DOHH2 (cell line): ENCODE data around the gene UPF1.

ENCODE experiments used
- H3F3A ChIP-seq: fragments of 200-600 bp; sonication (generic), shearing (Covaris generic); 2 replicates; pipeline ENCODE4 v1.6.0; 2016; ENCODE audit warnings: antibody characterized with exemption, mild to moderate bottlenecking; ENCODE audit not compliant: control insufficient read depth, insufficient read depth
- H3K27ac ChIP-seq: fragments of 200-600 bp; sonication (generic); 2 replicates; pipeline ENCODE4 v1.5.1; 2014; ENCODE audit warnings: low read depth, mild to moderate bottlenecking, low read length, moderate library complexity
- H3K27me3 ChIP-seq: fragments of 200-600 bp; sonication (generic); 2 replicates; pipeline ENCODE4 v1.6.1; 2014; ENCODE audit warnings: mild to moderate bottlenecking, low read length, mixed read lengths; ENCODE audit not compliant: control insufficient read depth
- H3K36me3 ChIP-seq: fragments of 200-600 bp; sonication (generic); 2 replicates; pipeline ENCODE4 v1.6.1; 2014; ENCODE audit warnings: mild to moderate bottlenecking, low read length, moderate library complexity, mixed read lengths; ENCODE audit not compliant: control insufficient read depth
- H3K4me1 ChIP-seq: fragments of 200-600 bp; sonication (generic); 2 replicates; pipeline ENCODE4 v1.6.1; 2014; ENCODE audit warnings: mild to moderate bottlenecking, low read length, mixed read lengths; ENCODE audit not compliant: control insufficient read depth
- H3K4me2 ChIP-seq: fragments of 200-600 bp; sonication (generic); 2 replicates; pipeline ENCODE4 v1.6.0; 2014; ENCODE audit warnings: mild to moderate bottlenecking, low read length, moderate library complexity
- H3K4me3 ChIP-seq: fragments of 200-600 bp; sonication (generic); 2 replicates; pipeline ENCODE4 v1.5.1; 2014; ENCODE audit warnings: mild to moderate bottlenecking, low read length, mixed read lengths
- H3K79me2 ChIP-seq: fragments of 200-600 bp; sonication (generic); 2 replicates; pipeline ENCODE4 v1.6.1; 2014; ENCODE audit warnings: mild to moderate bottlenecking, low read length, mixed read lengths; ENCODE audit not compliant: control insufficient read depth
- H3K9me2 ChIP-seq: fragments of 200-600 bp; sonication (generic); replicated peaks from 2 replicates; pipeline ENCODE4 v1.6.1; 2014; ENCODE audit warnings: mild to moderate bottlenecking, low read length, mixed read lengths; ENCODE audit not compliant: control insufficient read depth
- H3K9me3 ChIP-seq: fragments of 200-600 bp; sonication (generic); 2 replicates; pipeline ENCODE4 v1.6.1; 2014; ENCODE audit warnings: antibody characterized with exemption, low read length, mixed read lengths; ENCODE audit not compliant: control insufficient read depth, insufficient read depth
- H4K20me1 ChIP-seq: fragments of 200-600 bp; sonication (generic); 2 replicates; pipeline ENCODE4 v1.6.0; 2014; ENCODE audit warnings: low read depth, mild to moderate bottlenecking, antibody characterized with exemption, low read length, moderate library complexity; ENCODE audit not compliant: control insufficient read depth, insufficient read depth
- CTCF ChIP-seq: fragments of 200-600 bp; sonication (generic); IDR thresholded peaks from one replicate; pipeline ENCODE4 v1.5.1; 2014; ENCODE audit warnings: antibody characterized with exemption, mild to moderate bottlenecking, low read depth, low read length; ENCODE audit not compliant: poor library complexity, severe bottlenecking
- EZH2phosphoT487 ChIP-seq: fragments of 200-600 bp; sonication (generic); IDR thresholded peaks from 2 replicates; pipeline ENCODE4 v1.6.1; 2017; ENCODE audit warnings: borderline replicate concordance, mild to moderate bottlenecking, antibody characterized with exemption, low read length, moderate library complexity, mixed read lengths

UPF1 gene

GRCh38 chr19:18878058-18878797, 46.5 kb downstream of the UPF1 start:
- Histone ChIP-seq H3K4me3 (no peak overlapping the region), H4K20me1 (0 out of 2 replicates have a peak, but pooled peaks cover 3% of the 10 kb centered on the region), H3K79me2 (no peaks in the 10 kb centered on the region), H3K9me2 (no peaks in the 10 kb centered on the region), H3K27ac (no peak overlapping the region), H3F3A (peaks cover 5% of the 10 kb centered on the region), H3K27me3 (no peaks in the 10 kb centered on the region), H3K36me3 (peaks cover 3% of the 10 kb centered on the region; the same call in 1 of the 2 replicates), H3K9me3 (no peaks in the 10 kb centered on the region), H3K4me2 (no peak overlapping the region), H3K4me1 (peaks cover 8% of the 10 kb centered on the region; the same call in 1 of the 2 replicates)
- no peak for TF ChIP-seq CTCF
- TF ChIP-seq EZH2phosphoT487: no peak

- Histone ChIP-seq H3K27ac (no peak overlapping the region), H3K36me3 (peaks cover 3% of the 10 kb centered on the region; the same call in 1 of the 2 replicates)
These were observed 47.3 kb downstream of the UPF1 start for GRCh38 chr19:18878858-18879578.

GRCh38 chr19:18879579-18880373, 48.0 kb downstream of the UPF1 start:
- Histone ChIP-seq H3K36me3 (no peaks in the 10 kb centered on the region), H3K4me1 (peaks cover 8% of the 10 kb centered on the region; the same call in 1 of the 2 replicates), H3K9me2 (no peaks in the 10 kb centered on the region), H3F3A (peaks cover 5% of the 10 kb centered on the region), H3K27me3 (no peaks in the 10 kb centered on the region), H3K4me3 (no peak overlapping the region), H3K79me2 (no peaks in the 10 kb centered on the region), H3K9me3 (no peaks in the 10 kb centered on the region), H3K27ac (no peak overlapping the region), H4K20me1 (0 out of 2 replicates have a peak, but pooled peaks cover 3% of the 10 kb centered on the region), H3K4me2 (no peak overlapping the region; the same call in 1 of the 2 replicates)
- TF ChIP-seq EZH2phosphoT487 (no peak), CTCF (no peak)

More at GRCh38 chr19:18878858-18879578, 47.3 kb downstream of the UPF1 start:
- no peak overlapping the region for H3K4me2 ChIP-seq
- no peak overlapping the region for H3K4me3 ChIP-seq
- TF ChIP-seq EZH2phosphoT487 (no peak), CTCF (no peak)
- H3K27me3 ChIP-seq: no peaks in the 10 kb centered on the region
- peaks cover 5% of the 10 kb centered on the region for H3F3A ChIP-seq
- H3K79me2 ChIP-seq: no peaks in the 10 kb centered on the region
- no peaks in the 10 kb centered on the region for H3K9me3 ChIP-seq
- H3K4me1 ChIP-seq: peaks cover 8% of the 10 kb centered on the region; the same call in 1 of the 2 replicates
- H3K9me2 ChIP-seq: no peaks in the 10 kb centered on the region
- H4K20me1 ChIP-seq: 0 out of 2 replicates have a peak, but pooled peaks cover 3% of the 10 kb centered on the region
